ENCODE measurements around the gene MTCL1.
"Not testable (repeated sequence)": the region's sequence is repeated elsewhere in the genome, so short reads cannot be mapped to it uniquely, and the experiment has no call there.

The MTCL1 gene

GRCh38 chr18:8744038-8744437 is 38.7 kb downstream of the MTCL1 start:
- no peak for DNase-seq (ENCODE audit: low read depth in 2 of 2)

GRCh38 chr18:8744656-8745055 is 39.3 kb downstream of the MTCL1 start:
- DNase-seq (ENCODE audit: low read depth in 2 of 2) = no peak

GRCh38 chr18:8745355-8746014 is 40.1 kb downstream of the MTCL1 start:
- DNase-seq (ENCODE audit: low read depth in 2 of 2) = no peak

GRCh38 chr18:8747440-8747937 is 42.1 kb downstream of the MTCL1 start:
- no peak for DNase-seq (ENCODE audit: low read depth in 2 of 2)

GRCh38 chr18:8749492-8749891 is 44.1 kb downstream of the MTCL1 start:
- no peak for DNase-seq (ENCODE audit: low read depth in 2 of 2)

- DNase-seq (ENCODE audit: low read depth in 2 of 2) = no peak
Measured at GRCh38 chr18:8750954-8751415, 45.6 kb downstream of the MTCL1 start.

GRCh38 chr18:8751692-8752091 is 46.3 kb downstream of the MTCL1 start:
- DNase-seq (ENCODE audit: low read depth in 2 of 2) = no peak

GRCh38 chr18:8752329-8752728 is 47.0 kb downstream of the MTCL1 start:
- DNase-seq (ENCODE audit: low read depth in 2 of 2) = no peak

GRCh38 chr18:8754995-8755960 is 49.9 kb downstream of the MTCL1 start:
- DNase-seq (ENCODE audit: low read depth in 2 of 2) = peak; percentile 7 to 14

- no peak for DNase-seq (ENCODE audit: low read depth in 2 of 2)
Measured at GRCh38 chr18:8756571-8756970, 51.2 kb downstream of the MTCL1 start.

- DNase-seq (ENCODE audit: low read depth in 2 of 2) = no peak
Measured at GRCh38 chr18:8757396-8757997, 52.1 kb downstream of the MTCL1 start.

- no peak for DNase-seq (ENCODE audit: low read depth in 2 of 2)
Measured at GRCh38 chr18:8758466-8758865, 53.1 kb downstream of the MTCL1 start.

- no peak for DNase-seq (ENCODE audit: low read depth in 2 of 2)
Measured at GRCh38 chr18:8760984-8761383, 55.6 kb downstream of the MTCL1 start.

GRCh38 chr18:8761535-8761934 is 56.2 kb downstream of the MTCL1 start:
- DNase-seq (ENCODE audit: low read depth in 2 of 2) = not testable (repeated sequence)

GRCh38 chr18:8762968-8763367 is 57.6 kb downstream of the MTCL1 start:
- DNase-seq (ENCODE audit: low read depth in 2 of 2) = no peak

- DNase-seq (ENCODE audit: low read depth in 2 of 2) = no peak
Measured at GRCh38 chr18:8763611-8764010, 58.3 kb downstream of the MTCL1 start.

- DNase-seq (ENCODE audit: low read depth in 2 of 2) = no peak
Measured at GRCh38 chr18:8765783-8766463, 60.6 kb downstream of the MTCL1 start.

GRCh38 chr18:8766559-8767293 is 61.4 kb downstream of the MTCL1 start:
- no peak for DNase-seq (ENCODE audit: low read depth in 2 of 2)

- DNase-seq (ENCODE audit: low read depth in 2 of 2) = no peak
Measured at GRCh38 chr18:8767340-8767739, 62.0 kb downstream of the MTCL1 start.

GRCh38 chr18:8769509-8770095 is 64.2 kb downstream of the MTCL1 start:
- no peak for DNase-seq (ENCODE audit: low read depth in 2 of 2)

- no peak for DNase-seq (ENCODE audit: low read depth in 2 of 2)
Measured at GRCh38 chr18:8770657-8771056, 65.3 kb downstream of the MTCL1 start.
